ENCODE measurements around the gene PROZ.

PROZ gene

DNA sequence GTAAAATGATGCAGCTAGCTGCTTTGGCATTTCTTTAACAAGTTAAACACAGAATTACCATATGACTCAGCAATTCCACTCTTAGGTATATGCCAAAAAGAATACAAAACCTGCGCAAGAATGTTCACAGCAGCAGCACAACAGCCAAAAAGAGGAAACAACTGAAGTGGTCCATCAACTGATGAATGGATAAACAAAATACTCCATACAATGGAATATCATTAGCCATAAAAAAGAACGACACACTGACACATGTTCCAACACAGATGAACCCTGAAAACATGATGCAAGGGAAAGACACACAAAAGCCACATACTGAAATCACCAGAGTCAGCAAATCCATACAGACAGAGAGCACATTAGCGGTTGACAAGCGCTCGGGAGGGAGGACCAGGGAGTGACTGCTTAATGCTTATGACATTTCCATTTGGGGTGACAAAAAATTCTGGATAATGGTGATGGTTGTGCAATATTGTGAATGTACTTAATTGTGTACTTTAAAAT lies 47.0 kb downstream of the PROZ start:
- Mint-ChIP-seq H3K4me3 (peak overlapping the region; percentile 92), H3K4me1 (ENCODE audit: low read depth) (peaks cover 61% of the 10 kb centered on the region), H3K9me3 (no peaks in the 10 kb centered on the region), H3K27ac (peak overlapping the region; percentile 87), H3K36me3 (ENCODE audit: low read depth) (peaks cover 75% of the 10 kb centered on the region), H3K27me3 (no peaks in the 10 kb centered on the region)
- no peak for DNase-seq

GRCh38 chr13:113207460-113207859 lies 49.0 kb downstream of the PROZ start:
- Mint-ChIP-seq H3K4me1 (ENCODE audit: low read depth) (peaks cover 53% of the 10 kb centered on the region), H3K36me3 (ENCODE audit: low read depth) (peaks cover 77% of the 10 kb centered on the region), H3K27ac (peak overlapping the region; percentile 92), H3K9me3 (no peaks in the 10 kb centered on the region), H3K4me3 (peak overlapping the region; percentile 92), H3K27me3 (no peaks in the 10 kb centered on the region)
- DNase-seq = no peak

GRCh38 chr13:113207890-113208420 lies 49.5 kb downstream of the PROZ start:
- peak overlapping the region; percentile 92 for H3K4me3 Mint-ChIP-seq
- DNase-seq = no peak
- peaks cover 48% of the 10 kb centered on the region for H3K4me1 Mint-ChIP-seq (ENCODE audit: low read depth)
- peak overlapping the region; percentile 92 for H3K27ac Mint-ChIP-seq
- peaks cover 76% of the 10 kb centered on the region for H3K36me3 Mint-ChIP-seq (ENCODE audit: low read depth)
- no peaks in the 10 kb centered on the region for H3K9me3 Mint-ChIP-seq
- no peaks in the 10 kb centered on the region for H3K27me3 Mint-ChIP-seq

DNA sequence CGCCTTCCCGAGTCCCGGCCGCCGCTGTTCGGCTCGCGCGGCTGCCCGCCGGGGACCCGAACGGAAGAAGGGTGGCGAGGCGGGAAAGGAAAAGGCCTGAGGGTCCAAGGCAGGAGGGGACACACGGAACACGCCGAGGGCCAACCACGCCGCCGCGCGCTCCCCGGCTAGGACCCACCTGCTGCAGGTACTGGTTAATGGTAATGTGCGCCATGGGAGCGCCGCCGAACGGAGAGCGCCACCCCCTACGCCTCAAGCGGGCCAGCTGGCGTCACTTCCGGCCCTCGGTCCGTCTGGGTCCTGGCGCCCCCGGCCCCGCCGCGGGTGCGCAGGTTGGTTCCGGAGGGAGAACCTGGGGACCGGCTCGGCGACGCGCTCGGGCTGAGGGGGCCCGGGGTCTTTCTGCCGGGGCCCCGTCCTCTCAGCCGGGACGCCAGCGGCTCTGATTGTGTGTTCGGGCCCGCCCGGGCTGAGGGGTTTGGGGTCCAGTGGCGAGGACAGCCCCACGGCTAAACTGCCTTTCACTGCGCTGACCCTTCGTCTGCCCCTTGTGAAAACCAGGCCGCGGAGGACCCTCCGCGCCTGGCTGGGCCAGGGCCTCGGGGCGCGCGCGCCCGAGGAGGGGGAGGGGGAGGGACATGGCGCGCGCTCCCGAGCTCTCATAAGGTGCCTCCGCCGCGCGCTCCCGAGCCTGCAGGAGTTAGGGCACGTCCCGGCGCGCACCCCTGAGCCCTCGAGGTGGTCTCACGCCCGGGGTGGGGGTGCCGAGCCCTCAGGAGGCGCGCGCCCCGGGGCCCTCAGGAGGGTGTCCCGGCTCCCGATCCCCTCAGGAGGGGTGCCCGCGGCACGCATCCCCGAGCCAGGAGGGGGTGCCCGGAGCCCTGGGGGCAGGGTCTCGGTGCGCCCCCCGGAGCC lies 50.2 kb downstream of the PROZ start, which contains the start of gene PCID2:
Gene PCID2, minus strand, starts transcription at position 249 of the 915 bp plus-strand sequence. Its CDS starts 35 bp downstream, at position 214.
- H3K9me3 Mint-ChIP-seq = no peaks in the 10 kb centered on the region
- H3K27me3 Mint-ChIP-seq = no peaks in the 10 kb centered on the region
- peaks cover 74% of the 10 kb centered on the region for H3K36me3 Mint-ChIP-seq (ENCODE audit: low read depth)
- H3K27ac Mint-ChIP-seq = peak within 1 kb of the TSS; percentile 92
- H3K4me1 Mint-ChIP-seq (ENCODE audit: low read depth) = peaks cover 41% of the 10 kb centered on the region
- peak within 1 kb of the TSS; percentile 92 for H3K4me3 Mint-ChIP-seq
- DNase-seq = peak; percentile 97

GRCh38 chr13:113209336-113209758 lies 50.9 kb downstream of the PROZ start, which contains the start of gene CUL4A:
TSS of gene CUL4A (plus strand) at chr13:113209613. CDS start at chr13:113209628, 15 bp downstream.
- DNase-seq = peak; percentile 84
- H3K36me3 Mint-ChIP-seq (ENCODE audit: low read depth) = peaks cover 74% of the 10 kb centered on the region
- peak within 1 kb of the TSS; percentile 91 for H3K27ac Mint-ChIP-seq
- peak within 1 kb of the TSS; percentile 92 for H3K4me3 Mint-ChIP-seq
- H3K4me1 Mint-ChIP-seq (ENCODE audit: low read depth) = peaks cover 35% of the 10 kb centered on the region
- H3K9me3 Mint-ChIP-seq = no peaks in the 10 kb centered on the region
- H3K27me3 Mint-ChIP-seq = no peaks in the 10 kb centered on the region

DNA sequence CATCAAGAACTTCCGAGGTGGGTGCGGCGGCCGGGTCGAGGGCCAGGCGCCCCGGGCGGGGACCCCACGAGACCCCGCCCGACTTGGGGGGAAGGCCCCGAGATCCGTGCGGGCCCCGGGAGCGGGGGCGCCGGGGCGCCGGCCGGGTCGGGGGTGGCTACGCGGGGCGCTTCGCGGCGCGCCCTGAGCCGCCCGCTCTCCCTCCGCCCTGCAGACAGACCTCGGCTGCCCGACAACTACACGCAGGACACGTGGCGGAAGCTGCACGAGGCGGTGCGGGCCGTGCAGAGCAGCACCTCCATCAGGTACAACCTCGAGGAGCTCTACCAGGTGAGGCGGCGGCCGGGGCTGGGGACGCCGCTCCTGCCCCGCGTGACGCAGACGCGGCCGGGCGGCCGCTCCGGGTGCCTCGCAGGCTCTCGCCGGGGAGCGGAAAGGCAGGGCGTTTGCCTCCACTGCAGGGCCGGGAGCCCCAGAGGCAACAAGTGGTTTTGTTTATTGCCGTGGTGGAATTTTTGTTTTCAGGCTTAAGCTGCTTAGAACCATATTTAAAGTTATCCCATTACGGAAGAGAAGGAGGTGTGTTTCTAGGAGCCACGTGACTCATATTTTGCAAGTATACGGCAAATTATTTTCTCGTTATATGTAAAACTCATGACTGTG lies 51.4 kb downstream of the PROZ start:
- peaks cover 29% of the 10 kb centered on the region for H3K4me1 Mint-ChIP-seq (ENCODE audit: low read depth)
- peak; percentile 84 for DNase-seq
- H3K4me3 Mint-ChIP-seq = peak overlapping the region; percentile 84
- H3K27ac Mint-ChIP-seq = peak overlapping the region; percentile 91
- H3K36me3 Mint-ChIP-seq (ENCODE audit: low read depth) = peaks cover 70% of the 10 kb centered on the region
- no peaks in the 10 kb centered on the region for H3K9me3 Mint-ChIP-seq
- no peaks in the 10 kb centered on the region for H3K27me3 Mint-ChIP-seq

DNA sequence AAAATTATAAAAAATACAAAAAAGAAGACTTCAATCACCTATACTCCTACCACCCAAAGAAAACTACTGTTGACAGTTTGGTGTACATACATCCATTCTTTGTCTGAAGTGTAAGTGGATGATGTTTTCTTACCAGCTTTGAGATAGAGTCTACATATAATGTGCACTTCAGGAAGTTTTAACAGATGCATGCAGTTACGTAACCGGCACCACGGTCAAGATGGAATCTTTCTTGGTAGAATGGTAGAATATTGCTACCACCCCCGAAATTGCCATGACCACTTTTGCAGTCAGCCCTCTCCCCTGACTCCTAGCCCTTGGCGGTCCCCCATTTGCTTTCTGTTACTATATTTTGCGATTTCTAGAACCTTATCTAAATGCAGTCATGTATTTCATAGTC lies 52.4 kb downstream of the PROZ start:
- H3K27me3 Mint-ChIP-seq = no peaks in the 10 kb centered on the region
- H3K36me3 Mint-ChIP-seq (ENCODE audit: low read depth) = peaks cover 60% of the 10 kb centered on the region
- H3K4me3 Mint-ChIP-seq = peak overlapping the region; percentile 84
- H3K4me1 Mint-ChIP-seq (ENCODE audit: low read depth) = peaks cover 20% of the 10 kb centered on the region
- no peak for DNase-seq
- H3K27ac Mint-ChIP-seq = peak overlapping the region; percentile 91
- no peaks in the 10 kb centered on the region for H3K9me3 Mint-ChIP-seq

DNA sequence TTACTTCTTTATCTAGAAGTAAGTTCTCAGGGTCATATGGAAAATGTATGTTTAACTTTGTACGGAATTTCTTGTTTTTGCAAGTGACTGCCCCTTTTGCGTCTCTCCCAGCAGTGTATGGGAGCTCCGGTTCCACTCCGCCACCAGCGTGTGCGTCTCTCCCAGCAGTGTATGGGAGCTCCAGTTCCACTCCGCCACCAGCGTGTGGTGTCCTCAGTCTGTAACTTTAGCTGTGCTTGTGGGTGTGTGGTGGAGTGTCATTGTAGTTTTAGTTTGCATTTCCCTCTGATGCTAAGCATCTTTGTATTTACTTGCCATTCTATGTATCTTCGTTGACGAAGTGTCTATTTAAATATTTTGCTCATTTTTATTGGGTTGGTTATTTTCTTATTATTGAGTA lies 53.3 kb downstream of the PROZ start:
- peak overlapping the region; percentile 84 for H3K4me3 Mint-ChIP-seq
- peaks cover 11% of the 10 kb centered on the region for H3K4me1 Mint-ChIP-seq (ENCODE audit: low read depth)
- no peaks in the 10 kb centered on the region for H3K9me3 Mint-ChIP-seq
- DNase-seq = no peak
- H3K36me3 Mint-ChIP-seq (ENCODE audit: low read depth) = peaks cover 51% of the 10 kb centered on the region
- H3K27ac Mint-ChIP-seq = peak overlapping the region; percentile 41
- H3K27me3 Mint-ChIP-seq = no peaks in the 10 kb centered on the region

DNA sequence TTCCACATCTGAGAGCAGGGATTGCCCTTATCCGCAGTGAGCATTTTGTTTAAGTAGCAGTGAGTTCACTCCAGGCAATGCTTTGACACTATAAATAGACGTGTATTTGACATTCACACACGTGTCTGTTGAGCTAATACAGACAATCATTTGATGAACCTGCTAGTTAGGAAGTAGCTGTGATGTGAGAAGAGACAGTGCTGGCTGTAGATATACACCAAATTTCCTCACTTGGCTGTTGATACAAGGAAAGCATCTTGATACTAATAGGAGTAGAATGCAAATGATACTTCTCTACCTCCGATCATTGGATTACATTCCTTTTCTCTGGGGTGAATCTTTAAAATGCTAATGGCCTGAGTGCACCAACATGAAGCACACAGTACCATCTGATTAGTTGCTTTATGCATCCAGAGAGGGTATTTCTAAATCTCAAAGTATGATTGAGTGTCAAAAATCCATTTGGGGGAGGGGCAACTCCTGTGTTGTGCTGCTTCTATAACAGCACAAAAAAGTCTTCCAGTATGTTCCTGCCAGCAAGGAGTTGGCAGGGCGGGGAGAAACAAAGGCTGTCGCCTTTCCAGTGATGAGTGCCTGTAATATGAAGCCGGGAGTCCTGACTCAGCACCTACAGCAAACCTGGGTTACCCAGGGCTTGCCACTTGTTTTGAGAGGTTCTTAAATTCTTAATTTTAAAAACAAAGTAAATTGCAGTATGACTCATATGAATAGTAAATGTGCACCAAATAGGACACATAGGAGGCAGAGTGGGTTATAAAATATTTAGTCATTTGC lies 58.0 kb downstream of the PROZ start:
- DNase-seq = no peak
- peaks cover 62% of the 10 kb centered on the region for H3K36me3 Mint-ChIP-seq (ENCODE audit: low read depth)
- no peak overlapping the region for H3K4me3 Mint-ChIP-seq
- H3K27me3 Mint-ChIP-seq = no peaks in the 10 kb centered on the region
- H3K9me3 Mint-ChIP-seq = no peaks in the 10 kb centered on the region
- H3K27ac Mint-ChIP-seq = no peak overlapping the region
- peaks cover 17% of the 10 kb centered on the region for H3K4me1 Mint-ChIP-seq (ENCODE audit: low read depth)

DNA sequence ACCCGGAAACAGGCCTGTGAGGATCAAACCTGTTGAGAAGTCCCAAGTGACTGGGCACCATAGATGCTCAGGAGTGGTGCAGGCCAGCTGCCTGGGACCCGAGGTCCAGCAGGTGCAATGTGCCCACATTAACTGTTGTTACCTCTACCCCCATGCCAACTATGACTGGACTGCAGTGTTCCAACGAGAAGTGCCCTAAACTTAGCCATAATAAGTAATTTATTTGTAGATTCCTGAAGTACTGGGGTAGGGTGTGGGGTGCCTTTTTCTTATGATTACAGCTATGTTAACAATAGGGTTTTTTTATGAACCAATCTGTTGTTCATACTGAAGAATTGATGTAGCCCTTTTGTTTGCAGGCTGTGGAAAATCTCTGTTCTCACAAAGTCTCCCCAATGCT lies 60.1 kb downstream of the PROZ start:
- peaks cover 65% of the 10 kb centered on the region for H3K36me3 Mint-ChIP-seq (ENCODE audit: low read depth)
- H3K4me3 Mint-ChIP-seq = no peak overlapping the region
- H3K27ac Mint-ChIP-seq = peak overlapping the region; percentile 4
- no peaks in the 10 kb centered on the region for H3K27me3 Mint-ChIP-seq
- H3K9me3 Mint-ChIP-seq = no peaks in the 10 kb centered on the region
- H3K4me1 Mint-ChIP-seq (ENCODE audit: low read depth) = peaks cover 25% of the 10 kb centered on the region
- DNase-seq = no peak

GRCh38 chr13:113219256-113219940 lies 61.0 kb downstream of the PROZ start:
- H3K27ac Mint-ChIP-seq = peak overlapping the region; percentile 22

GRCh38 chr13:113220141-113220598 lies 61.7 kb downstream of the PROZ start:
- no peaks in the 10 kb centered on the region for H3K27me3 Mint-ChIP-seq

More at GRCh38 chr13:113219256-113219940, 61.0 kb downstream of the PROZ start:
- no peak for DNase-seq
- Mint-ChIP-seq H3K27me3 (no peaks in the 10 kb centered on the region), H3K4me1 (ENCODE audit: low read depth) (peaks cover 27% of the 10 kb centered on the region), H3K9me3 (no peaks in the 10 kb centered on the region), H3K36me3 (ENCODE audit: low read depth) (peaks cover 65% of the 10 kb centered on the region), H3K4me3 (no peak overlapping the region)

GRCh38 chr13:113220877-113221276 lies 62.4 kb downstream of the PROZ start:
- H3K36me3 Mint-ChIP-seq (ENCODE audit: low read depth) = peaks cover 79% of the 10 kb centered on the region
- H3K4me1 Mint-ChIP-seq (ENCODE audit: low read depth) = peaks cover 29% of the 10 kb centered on the region
- H3K4me3 Mint-ChIP-seq = no peak overlapping the region
- H3K27ac Mint-ChIP-seq = peak overlapping the region; percentile 22
- no peak for DNase-seq
- H3K9me3 Mint-ChIP-seq = no peaks in the 10 kb centered on the region
- H3K27me3 Mint-ChIP-seq = no peaks in the 10 kb centered on the region

More at GRCh38 chr13:113220141-113220598, 61.7 kb downstream of the PROZ start:
- DNase-seq = no peak
- H3K4me1 Mint-ChIP-seq (ENCODE audit: low read depth) = peaks cover 29% of the 10 kb centered on the region
- H3K27ac Mint-ChIP-seq = peak overlapping the region; percentile 22
- H3K4me3 Mint-ChIP-seq = no peak overlapping the region
- peaks cover 72% of the 10 kb centered on the region for H3K36me3 Mint-ChIP-seq (ENCODE audit: low read depth)
- no peaks in the 10 kb centered on the region for H3K9me3 Mint-ChIP-seq
